Skeletal muscle tissue (tissue), 4 donors: Measurements from ENCODE around the gene ARID1B. TPM values are rescaled to one million over a fixed set of nuclear protein-coding genes. Genes with fewer than 3 reads are reported as not detected.

Experiments
- H3K27ac ChIP-seq: one replicate; pipeline ENCODE4 v1.7.0; 2013; ENCODE audit warnings: mild to moderate bottlenecking, low read depth, low read length, inconsistent platforms
- H3K27me3 ChIP-seq, 3 donors: one replicate each; pipeline ENCODE4 v1.7.0; 2013; ENCODE audit warnings: low read length in 3 of 3; ENCODE audit not compliant: control insufficient read depth in 3 of 3, insufficient read depth in 3 of 3
- H3K36me3 ChIP-seq, 3 donors: one replicate each; pipeline ENCODE4 v1.7.0; 2013; ENCODE audit warnings: low read length in 3 of 3; ENCODE audit not compliant: control insufficient read depth in 3 of 3, insufficient read depth in 3 of 3
- H3K4me1 ChIP-seq, 3 donors: one replicate each; pipeline ENCODE4 v1.7.0; 2013; ENCODE audit warnings: low read length in 3 of 3, mild to moderate bottlenecking in 3 of 3; ENCODE audit not compliant: control insufficient read depth in 3 of 3, insufficient read depth in 3 of 3
- H3K4me3 ChIP-seq, 3 donors: one replicate each; pipeline ENCODE4 v1.7.0; 2013; ENCODE audit warnings: low read length in 3 of 3
- H3K9ac ChIP-seq, 3 donors: one replicate each; pipeline ENCODE4 v1.7.0; 2013; ENCODE audit warnings: low read length in 3 of 3, mild to moderate bottlenecking in 3 of 3, moderate library complexity in 2 of 3, low read depth in 1 of 3
- H3K9me3 ChIP-seq, 3 donors: one replicate each; pipeline ENCODE4 v1.7.0; 2013; ENCODE audit warnings: low read length in 3 of 3; ENCODE audit not compliant: control insufficient read depth in 3 of 3
- total RNA-seq: library from RNA; depleted of rRNA; stranded (reverse); fragments of >200 nt; gene quantifications from one replicate; pipeline ENCODE4 v1.2.3, GENCODE V29; 2014
- donor health status: Osteomylitis.

The ARID1B gene
- total RNA-seq, 1 donor from 2014 or later: 73.6 TPM

- H3K27ac ChIP-seq: no peak overlapping the region
- no peaks in the 10 kb centered on the region for H3K27me3 ChIP-seq
Measured at GRCh38 chr6:156752666-156753301, 24.4 kb upstream of the ARID1B start.

GRCh38 chr6:156756630-156757610, 20.3 kb upstream of the ARID1B start:
- no peak overlapping the region for H3K4me3 ChIP-seq
- H3K36me3 ChIP-seq: no peaks in the 10 kb centered on the region
- H3K27ac ChIP-seq: no peak overlapping the region
- no peaks in the 10 kb centered on the region for H3K27me3 ChIP-seq
- H3K4me1 ChIP-seq: no peaks in the 10 kb centered on the region
- no peaks in the 10 kb centered on the region for H3K9me3 ChIP-seq
- H3K9ac ChIP-seq: no peak overlapping the region

More at GRCh38 chr6:156752666-156753301, 24.4 kb upstream of the ARID1B start:
- Histone ChIP-seq H3K9me3 (no peaks in the 10 kb centered on the region), H3K4me1 (no peaks in the 10 kb centered on the region), H3K9ac (no peak overlapping the region), H3K4me3 (no peak overlapping the region), H3K36me3 (no peaks in the 10 kb centered on the region)

- no peaks in the 10 kb centered on the region for H3K4me1 ChIP-seq
- H3K9ac ChIP-seq: no peak overlapping the region
- H3K27ac ChIP-seq: no peak overlapping the region
- H3K27me3 ChIP-seq: no peaks in the 10 kb centered on the region
- no peak overlapping the region for H3K4me3 ChIP-seq
- H3K36me3 ChIP-seq: no peaks in the 10 kb centered on the region
- no peaks in the 10 kb centered on the region for H3K9me3 ChIP-seq
Measured at GRCh38 chr6:156757849-156758248, 19.3 kb upstream of the ARID1B start.

GRCh38 chr6:156760377-156760776, 16.8 kb upstream of the ARID1B start:
- H3K36me3 ChIP-seq: no peaks in the 10 kb centered on the region
- H3K4me1 ChIP-seq: no peaks in the 10 kb centered on the region
- H3K27ac ChIP-seq: no peak overlapping the region
- H3K9me3 ChIP-seq: no peaks in the 10 kb centered on the region
- no peak overlapping the region for H3K4me3 ChIP-seq
- no peaks in the 10 kb centered on the region for H3K27me3 ChIP-seq
- no peak overlapping the region for H3K9ac ChIP-seq

- Histone ChIP-seq H3K9me3 (no peaks in the 10 kb centered on the region), H3K4me1 (no peaks in the 10 kb centered on the region), H3K9ac (no peak overlapping the region), H3K27ac (no peak overlapping the region), H3K27me3 (no peaks in the 10 kb centered on the region), H3K36me3 (no peaks in the 10 kb centered on the region), H3K4me3 (no peak overlapping the region)
Measured at GRCh38 chr6:156762547-156762946, 14.6 kb upstream of the ARID1B start.

GRCh38 chr6:156765117-156765516, 12.1 kb upstream of the ARID1B start:
- Histone ChIP-seq H3K27me3 (no peaks in the 10 kb centered on the region), H3K9ac (no peak overlapping the region), H3K9me3 (no peaks in the 10 kb centered on the region), H3K4me1 (no peaks in the 10 kb centered on the region), H3K4me3 (no peak overlapping the region), H3K36me3 (no peaks in the 10 kb centered on the region), H3K27ac (no peak overlapping the region)

- Histone ChIP-seq H3K27ac (no peak overlapping the region), H3K9ac (no peak overlapping the region), H3K4me3 (no peak overlapping the region), H3K27me3 (no peaks in the 10 kb centered on the region), H3K9me3 (no peaks in the 10 kb centered on the region), H3K36me3 (no peaks in the 10 kb centered on the region), H3K4me1 (no peaks in the 10 kb centered on the region)
Measured at GRCh38 chr6:156767603-156768467, 9.3 kb upstream of the ARID1B start.

- no peaks in the 10 kb centered on the region for H3K9me3 ChIP-seq
- no peak overlapping the region for H3K4me3 ChIP-seq
- H3K27ac ChIP-seq: no peak overlapping the region
- no peak overlapping the region for H3K9ac ChIP-seq
- H3K36me3 ChIP-seq: no peaks in the 10 kb centered on the region
- H3K4me1 ChIP-seq: peaks cover 8 to 12% (median 9%) of the 10 kb centered on the region in 3 donors
- H3K27me3 ChIP-seq: no peaks in the 10 kb centered on the region
Measured at GRCh38 chr6:156771047-156771446, 6.1 kb upstream of the ARID1B start.

GRCh38 chr6:156771761-156772160, 5.4 kb upstream of the ARID1B start:
- Histone ChIP-seq H3K9me3 (no peaks in the 10 kb centered on the region), H3K27ac (no peak overlapping the region)

More at GRCh38 chr6:156771761-156772160, 5.4 kb upstream of the ARID1B start:
- no peaks in the 10 kb centered on the region for H3K27me3 ChIP-seq
- H3K9ac ChIP-seq: no peak overlapping the region
- peaks cover 8 to 15% (median 12%) of the 10 kb centered on the region in 3 donors for H3K4me1 ChIP-seq
- no peaks in the 10 kb centered on the region for H3K36me3 ChIP-seq
- H3K4me3 ChIP-seq: no peak overlapping the region
